GM19239 (cell line): Measurements from ENCODE around the gene MAN2A2.
A peak's percentile ranks its signal among the peaks of the same experiment; 100 is the strongest.
"Not testable (repeated sequence)": the region's sequence is repeated elsewhere in the genome, so short reads cannot be mapped to it uniquely, and the experiment has no call there.

Experiments used
- DNase-seq: peaks from one replicate; pipeline ENCODE4 v3.0.0; 2011; ENCODE audit warnings: low spot score; ENCODE audit not compliant: insufficient read length
- FAIRE-seq: peaks from 2 replicates; lab custom pipeline; 2011; peaks lifted over from hg19 to GRCh38; lab: Jason Lieb, UNC

Gene MAN2A2

GRCh38 chr15:90870354-90871138, 32.6 kb upstream of the MAN2A2 start:
- FAIRE-seq, result no peak
- no peak for DNase-seq

- DNase-seq, result no peak
Measured at GRCh38 chr15:90871139-90871715, 31.9 kb upstream of the MAN2A2 start.

GRCh38 chr15:90871716-90872485, 31.2 kb upstream of the MAN2A2 start:
- FAIRE-seq, result peak; percentile 35
- peak; percentile 50 for DNase-seq

More at GRCh38 chr15:90871139-90871715, 31.9 kb upstream of the MAN2A2 start:
- no peak for FAIRE-seq

GRCh38 chr15:90872486-90873184, 30.5 kb upstream of the MAN2A2 start:
- DNase-seq (no peak), FAIRE-seq (no peak)

- FAIRE-seq (no peak), DNase-seq (no peak)
Measured at GRCh38 chr15:90873488-90873997, 29.6 kb upstream of the MAN2A2 start.

GRCh38 chr15:90873998-90874605, 29.0 kb upstream of the MAN2A2 start:
- DNase-seq (no peak), FAIRE-seq (no peak)

- FAIRE-seq, DNase-seq: not testable (repeated sequence)
Measured at GRCh38 chr15:90874986-90875385, 28.1 kb upstream of the MAN2A2 start.

GRCh38 chr15:90875549-90875981, 27.5 kb upstream of the MAN2A2 start:
- FAIRE-seq (no peak), DNase-seq (no peak)

- DNase-seq, result no peak
- FAIRE-seq, result no peak
Measured at GRCh38 chr15:90876046-90876445, 27.1 kb upstream of the MAN2A2 start.

GRCh38 chr15:90876512-90877170, 26.5 kb upstream of the MAN2A2 start:
- no peak for FAIRE-seq
- DNase-seq, result no peak

GRCh38 chr15:90877315-90877714, 25.8 kb upstream of the MAN2A2 start:
- no peak for DNase-seq
- FAIRE-seq, result no peak

GRCh38 chr15:90877996-90878395, 25.1 kb upstream of the MAN2A2 start:
- FAIRE-seq, result no peak
- no peak for DNase-seq

- no peak for FAIRE-seq
Measured at GRCh38 chr15:90878660-90879059, 24.4 kb upstream of the MAN2A2 start.

GRCh38 chr15:90879730-90880366, 23.3 kb upstream of the MAN2A2 start:
- DNase-seq (no peak), FAIRE-seq (no peak)

More at GRCh38 chr15:90878660-90879059, 24.4 kb upstream of the MAN2A2 start:
- DNase-seq, result no peak

GRCh38 chr15:90880381-90881145, 22.5 kb upstream of the MAN2A2 start:
- DNase-seq, result no peak
- FAIRE-seq, result no peak

- DNase-seq (no peak), FAIRE-seq (no peak)
Measured at GRCh38 chr15:90881181-90881977, 21.7 kb upstream of the MAN2A2 start.

- DNase-seq, result no peak
- FAIRE-seq, result no peak
Measured at GRCh38 chr15:90881978-90882721, 21.0 kb upstream of the MAN2A2 start.
